Measurements from ENCODE around the gene SUGCT.

- TF ChIP-seq CTCF (IDR thresholded peaks at IDR 0.05) (no peak), POLR2A (IDR thresholded peaks at IDR 0.05) (no peak)
Observed at GRCh38 chr7:40419806-40420205, 285.0 kb downstream of the SUGCT start.
